DMS53 treated with DMSO at 0.1 percent for 48 hours (cell line): ENCODE data around the gene HAVCR2.
"Not testable (repeated sequence)": the region's sequence is repeated elsewhere in the genome, so short reads cannot be mapped to it uniquely, and the experiment has no call there.

ENCODE experiments used
- DNase-seq: peaks from one replicate; lab custom pipeline; 2025; ENCODE audit not compliant: unreplicated experiment; lab: John Stamatoyannopoulos, UW

Gene HAVCR2

GRCh38 chr5:157100140-157100679 is 8.6 kb downstream of the HAVCR2 start:
- no peak for DNase-seq

- DNase-seq: no peak
Observed at GRCh38 chr5:157088342-157088990, 20.4 kb downstream of the HAVCR2 start.

- no peak for DNase-seq
Observed at GRCh38 chr5:157086751-157087359, 22.0 kb downstream of the HAVCR2 start.

GRCh38 chr5:157085930-157086329 is 22.9 kb downstream of the HAVCR2 start:
- DNase-seq: no peak

GRCh38 chr5:157080286-157080685 is 28.6 kb downstream of the HAVCR2 start:
- no peak for DNase-seq

- no peak for DNase-seq
Observed at GRCh38 chr5:157076558-157076957, 32.3 kb downstream of the HAVCR2 start.

- DNase-seq: no peak
Observed at GRCh38 chr5:157072508-157072907, 36.3 kb downstream of the HAVCR2 start.

GRCh38 chr5:157069949-157070348 is 38.9 kb downstream of the HAVCR2 start:
- DNase-seq: no peak

- no peak for DNase-seq
Observed at GRCh38 chr5:157068785-157069184, 40.1 kb downstream of the HAVCR2 start.

GRCh38 chr5:157068339-157068738 is 40.5 kb downstream of the HAVCR2 start:
- DNase-seq: no peak

- DNase-seq: peak; percentile 6
Observed at GRCh38 chr5:157067005-157067404, 41.8 kb downstream of the HAVCR2 start.

GRCh38 chr5:157066080-157066479 is 42.8 kb downstream of the HAVCR2 start:
- no peak for DNase-seq

- no peak for DNase-seq
Observed at GRCh38 chr5:157063776-157064430, 44.9 kb downstream of the HAVCR2 start.

GRCh38 chr5:157059891-157060290 is 49.0 kb downstream of the HAVCR2 start:
- DNase-seq: no peak

GRCh38 chr5:157059093-157059539 is 49.7 kb downstream of the HAVCR2 start, which contains the start of gene HAVCR1:
Gene HAVCR1 (minus strand): TSS chr5:157059116. CDS start chr5:157057943, 1,173 bp downstream.
- peak; percentile 86 for DNase-seq

GRCh38 chr5:157057459-157058370 is 51.1 kb downstream of the HAVCR2 start:
- DNase-seq: no peak

- not testable (repeated sequence) for DNase-seq
Observed at GRCh38 chr5:157056848-157057247, 52.0 kb downstream of the HAVCR2 start.

GRCh38 chr5:157051604-157052245 is 57.1 kb downstream of the HAVCR2 start:
- no peak for DNase-seq

GRCh38 chr5:157050050-157050449 is 58.8 kb downstream of the HAVCR2 start:
- DNase-seq: no peak

- DNase-seq: no peak
Observed at GRCh38 chr5:157049605-157050004, 59.2 kb downstream of the HAVCR2 start.
